CD8-positive, alpha-beta memory T cell (primary cell): Measurements from ENCODE around the gene FCHO1. TPM values are rescaled to one million over a fixed set of nuclear protein-coding genes. Genes with fewer than 3 reads are reported as not detected.

Experiments used
- CTCF ChIA-PET: fragments of 350-600 bp; sonication (Branson Sonifier 250); formaldehyde crosslinking; loops from one replicate; lab custom pipeline; 2021; ENCODE audit warnings: antibody characterized with exemption; lab: Charles Lee
- POLR2A ChIA-PET: fragments of 350-600 bp; sonication (Branson Sonifier 250); formaldehyde crosslinking; loops from one replicate; lab custom pipeline; 2021; ENCODE audit warnings: antibody characterized with exemption; lab: Charles Lee
- DNase-seq, 5 donors: peaks; one replicate each; pipeline versions ENCODE4 v3.0.0 to v3.0.0-alpha.2; 2020 to 2022; ENCODE audit warnings: mixed read lengths in 1 of 5
- H3K27ac ChIP-seq: one replicate; pipeline ENCODE4 v1.7.0; 2013; ENCODE audit warnings: low read depth, mild to moderate bottlenecking, low read length, moderate library complexity
- H3K27me3 ChIP-seq: 2 replicates; pipeline ENCODE4 v1.7.0; 2013; ENCODE audit warnings: low read length, mild to moderate bottlenecking; ENCODE audit not compliant: insufficient read depth, poor library complexity, severe bottlenecking
- H3K36me3 ChIP-seq: 2 replicates; pipeline ENCODE4 v1.7.0; 2013; ENCODE audit warnings: mild to moderate bottlenecking, low read length, moderate library complexity; ENCODE audit not compliant: insufficient read depth
- H3K4me1 ChIP-seq: 2 replicates; pipeline ENCODE4 v1.7.0; 2013; ENCODE audit warnings: mild to moderate bottlenecking, low read length, moderate library complexity; ENCODE audit not compliant: insufficient read depth
- H3K4me3 ChIP-seq: 2 replicates; pipeline ENCODE4 v1.7.0; 2013; ENCODE audit warnings: mild to moderate bottlenecking, low read length
- H3K9me3 ChIP-seq: 2 replicates; pipeline ENCODE4 v1.7.0; 2013; ENCODE audit warnings: mild to moderate bottlenecking, low read length
- H3K27ac Mint-ChIP-seq, 8 donors: one replicate each; pipeline ENCODE4 v1.8.0; 2020 to 2021; ENCODE audit warnings: mixed read lengths in 8 of 8, mild to moderate bottlenecking in 6 of 8, inconsistent platforms in 3 of 8, moderate library complexity in 3 of 8
- H3K27me3 Mint-ChIP-seq, 2 donors: one replicate each; pipeline ENCODE4 v1.8.0; 2020 to 2021; ENCODE audit warnings: mixed read lengths in 2 of 2, mild to moderate bottlenecking in 1 of 2, moderate library complexity in 1 of 2
- H3K36me3 Mint-ChIP-seq, 3 donors: one replicate each; pipeline ENCODE4 v1.8.0; 2020 to 2021; ENCODE audit warnings: mixed read lengths in 3 of 3, inconsistent platforms in 1 of 3, mild to moderate bottlenecking in 1 of 3
- H3K4me1 Mint-ChIP-seq, 3 donors: one replicate each; pipeline ENCODE4 v1.8.0; 2020 to 2021; ENCODE audit warnings: mixed read lengths in 3 of 3, inconsistent platforms in 1 of 3, mild to moderate bottlenecking in 1 of 3
- H3K4me3 Mint-ChIP-seq, 7 donors: one replicate each; pipeline ENCODE4 v1.8.0; 2020 to 2021; ENCODE audit warnings: mixed read lengths in 7 of 7, mild to moderate bottlenecking in 6 of 7, moderate library complexity in 4 of 7, inconsistent platforms in 2 of 7
- H3K9me3 Mint-ChIP-seq, 5 donors: one replicate each; pipeline ENCODE4 v1.8.0; 2020 to 2022; ENCODE audit warnings: mixed read lengths in 5 of 5, mild to moderate bottlenecking in 3 of 5, moderate library complexity in 2 of 5, inconsistent platforms in 1 of 5
- polyA plus RNA-seq: library from polyadenylated mRNA; unstranded; fragments of 300-500 nt; fragmentation: Illumina TruSeq; gene quantifications from one replicate; pipeline ENCODE4 v1.2.3, GENCODE V29; 2021
- total RNA-seq, 2 experiments: library from RNA; stranded (reverse); gene quantifications; one replicate each; pipeline ENCODE4 v1.2.3, GENCODE V29; 2021

The FCHO1 gene
- total and polyA plus RNA-seq, 3 experiments from 2014 or later = 23.0 to 38.7 (median 37.7) TPM

- no peak for DNase-seq
- Mint-ChIP-seq H3K9me3 (no peaks in the 10 kb centered on the region), H3K4me3 (no peak overlapping the region), H3K27ac (no peak overlapping the region), H3K27me3 (no peaks in the 10 kb centered on the region), H3K36me3 (peaks cover 5 to 66% (median 16%) of the 10 kb centered on the region in 3 donors), H3K4me1 (peaks cover 11 to 24% (median 19%) of the 10 kb centered on the region in 3 donors)
- Histone ChIP-seq H3K27ac (no peak overlapping the region), H3K4me1 (no peaks in the 10 kb centered on the region), H3K27me3 (no peaks in the 10 kb centered on the region), H3K4me3 (no peak overlapping the region), H3K9me3 (no peaks in the 10 kb centered on the region), H3K36me3 (peaks cover 15% of the 10 kb centered on the region)
- ChIA-PET POLR2A (no interaction called here), CTCF (no interaction called here)
These were observed 15.9 kb upstream of the FCHO1 start for GRCh38 chr19:17735410-17735809.

DNA sequence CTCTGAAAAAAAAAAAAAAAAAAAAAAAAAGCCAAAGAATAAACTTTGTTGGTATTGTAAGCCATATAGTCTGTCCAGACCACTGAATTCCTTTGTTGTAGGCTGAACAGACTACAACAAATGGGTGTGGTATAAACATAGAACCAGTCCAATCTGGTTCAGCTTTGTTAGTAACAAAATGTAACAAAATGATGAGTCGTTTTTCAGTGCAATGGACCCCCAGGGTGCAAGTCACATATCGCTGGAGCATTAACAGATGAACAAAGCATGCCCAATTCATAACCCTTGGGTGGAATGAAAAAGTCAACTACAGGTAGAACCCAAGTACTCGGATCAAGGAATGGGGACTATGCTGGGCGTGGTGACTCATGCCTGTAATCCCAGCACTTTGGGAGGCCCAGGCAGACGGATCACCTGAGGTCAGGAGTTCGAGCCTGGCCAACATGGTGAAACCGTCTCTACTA, 13.6 kb upstream of the FCHO1 start:
- peaks cover 15% of the 10 kb centered on the region for H3K36me3 ChIP-seq
- H3K9me3 ChIP-seq = no peaks in the 10 kb centered on the region
- H3K27me3 ChIP-seq = no peaks in the 10 kb centered on the region
- Mint-ChIP-seq H3K4me1 (peaks cover 0 to 4% (median 0%) of the 10 kb centered on the region in 3 donors), H3K36me3 (peaks cover 0 to 48% (median 12%) of the 10 kb centered on the region in 3 donors), H3K27me3 (no peaks in the 10 kb centered on the region), H3K4me3 (no peak overlapping the region), H3K9me3 (no peaks in the 10 kb centered on the region), H3K27ac (peak overlapping the region in 1 of 8 donors; percentile 33)
- H3K4me1 ChIP-seq = no peaks in the 10 kb centered on the region
- no peak overlapping the region for H3K27ac ChIP-seq
- CTCF ChIA-PET = interaction anchor here (0.7 to 1.5 kb wide), 2 partner anchors 12 to 108 kb away, joined by 3 to 4 read pairs; no protein-coding TSS in a partner anchor
- DNase-seq = no peak
- POLR2A ChIA-PET = interaction anchor here (1.2 kb wide), 1 partner anchor 18 kb away, joined by 3 read pairs; the partner anchor contains the start of gene MAP1S
- no peak overlapping the region for H3K4me3 ChIP-seq

DNA sequence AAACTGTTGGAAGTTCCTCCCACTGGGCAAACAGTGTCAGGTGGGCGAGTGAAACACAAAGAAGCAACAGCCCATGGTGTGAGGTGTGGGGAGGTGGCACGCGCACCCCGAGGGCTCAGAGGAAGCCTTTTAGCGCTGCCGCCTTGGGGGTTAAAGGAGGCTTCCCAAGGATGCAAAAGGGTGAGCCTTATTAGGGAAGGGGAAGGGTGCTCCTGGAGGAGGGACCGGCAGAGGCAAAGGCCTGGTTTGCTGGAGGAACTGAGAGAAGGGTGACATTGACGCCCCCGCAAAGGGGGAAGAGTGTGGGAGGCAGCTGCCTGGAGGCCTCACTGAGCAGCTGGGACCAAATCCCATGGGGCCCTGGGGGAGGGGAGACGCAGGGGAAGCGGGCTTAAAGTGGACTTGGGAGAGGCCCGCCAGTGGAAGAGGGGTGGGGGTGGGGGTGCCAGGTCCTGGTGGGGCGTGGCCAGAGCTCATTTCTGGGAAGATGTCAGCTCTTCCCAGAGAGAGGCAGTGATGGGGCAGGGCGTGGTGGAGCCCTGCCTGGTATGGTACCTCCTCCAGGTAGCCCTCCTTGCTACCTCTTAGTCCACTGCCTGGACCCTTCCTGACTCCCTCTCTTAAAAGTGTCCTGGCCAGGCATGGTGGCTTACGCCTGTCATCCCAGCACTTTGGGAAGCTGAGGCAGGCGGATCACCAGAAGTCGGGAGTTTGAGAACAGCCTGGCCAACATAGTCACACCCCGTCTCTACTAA, 12.0 kb upstream of the FCHO1 start:
- ChIA-PET CTCF (interaction anchor here (1.0 kb wide), 1 partner anchor 255 kb away, joined by 3 read pairs; no protein-coding TSS in a partner anchor), POLR2A (no interaction called here)
- DNase-seq = no peak
- H3K27ac Mint-ChIP-seq = peak overlapping the region in 1 of 8 donors; percentile 38
- Histone ChIP-seq H3K36me3 (peaks cover 9% of the 10 kb centered on the region), H3K27ac (no peak overlapping the region), H3K9me3 (no peaks in the 10 kb centered on the region), H3K4me3 (no peak overlapping the region), H3K4me1 (no peaks in the 10 kb centered on the region), H3K27me3 (no peaks in the 10 kb centered on the region)
- H3K4me1 Mint-ChIP-seq = no peaks in the 10 kb centered on the region
- H3K36me3 Mint-ChIP-seq = peaks cover 0 to 34% (median 6%) of the 10 kb centered on the region in 3 donors
- no peak overlapping the region for H3K4me3 Mint-ChIP-seq
- H3K9me3 Mint-ChIP-seq = no peaks in the 10 kb centered on the region
- no peaks in the 10 kb centered on the region for H3K27me3 Mint-ChIP-seq

- no peak overlapping the region for H3K4me3 ChIP-seq
- ChIA-PET CTCF (interaction anchor here (1.0 to 1.2 kb wide), 3 partner anchors 12 to 38 kb away, joined by 3 to 4 read pairs (median 3); no protein-coding TSS in a partner anchor), POLR2A (no interaction called here)
- Mint-ChIP-seq H3K4me1 (peaks cover 2 to 7% (median 6%) of the 10 kb centered on the region in 3 donors), H3K4me3 (peak overlapping the region in 1 of 7 donors; percentile 10), H3K36me3 (peaks cover 0 to 21% (median 4%) of the 10 kb centered on the region in 3 donors), H3K9me3 (no peaks in the 10 kb centered on the region), H3K27me3 (no peaks in the 10 kb centered on the region), H3K27ac (peak overlapping the region in 4 of 8 donors; percentile 2 to 94 (median 75))
- no peaks in the 10 kb centered on the region for H3K9me3 ChIP-seq
- no peaks in the 10 kb centered on the region for H3K4me1 ChIP-seq
- H3K27me3 ChIP-seq = no peaks in the 10 kb centered on the region
- peaks cover 4% of the 10 kb centered on the region for H3K36me3 ChIP-seq
- DNase-seq = no peak
- H3K27ac ChIP-seq = no peak overlapping the region
These were observed 9.8 kb upstream of the FCHO1 start for GRCh38 chr19:17741456-17741855.

GRCh38 chr19:17743874-17744580, 7.2 kb upstream of the FCHO1 start:
- H3K27ac ChIP-seq = no peak overlapping the region
- peaks cover 17 to 24% (median 19%) of the 10 kb centered on the region in 3 donors for H3K4me1 Mint-ChIP-seq
- no peak overlapping the region for H3K4me3 ChIP-seq
- no peaks in the 10 kb centered on the region for H3K27me3 Mint-ChIP-seq
- peaks cover 0 to 8% (median 4%) of the 10 kb centered on the region in 3 donors for H3K36me3 Mint-ChIP-seq
- peak overlapping the region in 1 of 7 donors; percentile 63 for H3K4me3 Mint-ChIP-seq
- peaks cover 16% of the 10 kb centered on the region for H3K4me1 ChIP-seq
- DNase-seq = no peak
- peak overlapping the region in 4 of 8 donors; percentile 10 to 70 (median 62) for H3K27ac Mint-ChIP-seq
- no peaks in the 10 kb centered on the region for H3K9me3 Mint-ChIP-seq
- no peaks in the 10 kb centered on the region for H3K9me3 ChIP-seq
- no peaks in the 10 kb centered on the region for H3K27me3 ChIP-seq
- CTCF ChIA-PET = no interaction called here
- POLR2A ChIA-PET = no interaction called here
- H3K36me3 ChIP-seq = no peaks in the 10 kb centered on the region

- CTCF ChIA-PET = interaction anchor here (1.0 to 2.2 kb wide), 2 partner anchors 27 to 112 kb away, joined by 3 to 5 read pairs; partner anchors contain the start of gene RPL18A
- POLR2A ChIA-PET = interaction anchor here (1.0 to 1.9 kb wide), 2 partner anchors 28 to 112 kb away, joined by 4 to 13 read pairs; partner anchors contain the start of genes MAP1S and RPL18A
- peak overlapping the region; percentile 54 for H3K4me3 ChIP-seq
- H3K27ac ChIP-seq = no peak overlapping the region
- Mint-ChIP-seq H3K36me3 (peaks cover 0 to 11% (median 2%) of the 10 kb centered on the region in 3 donors), H3K9me3 (no peaks in the 10 kb centered on the region), H3K27ac (peak overlapping the region; percentile 32 to 92 (median 76)), H3K4me1 (peaks cover 43 to 53% (median 44%) of the 10 kb centered on the region in 3 donors), H3K4me3 (peak overlapping the region; percentile 70 to 98 (median 94)), H3K27me3 (no peaks in the 10 kb centered on the region)
- H3K4me1 ChIP-seq = peaks cover 36% of the 10 kb centered on the region
- peak; percentile 92 to 96 (median 94) for DNase-seq
- H3K9me3 ChIP-seq = no peaks in the 10 kb centered on the region
- no peaks in the 10 kb centered on the region for H3K27me3 ChIP-seq
- H3K36me3 ChIP-seq = no peaks in the 10 kb centered on the region
These were observed 3.8 kb upstream of the FCHO1 start for GRCh38 chr19:17747205-17748098.
